BE2C (cell line): Measurements from ENCODE around the gene CACNB4.

Source experiments
- DNase-seq: peaks from one replicate; pipeline ENCODE4 v3.0.0-alpha.2; 2020
- H3K27me3 ChIP-seq: fragments of 250-450 bp; sonication (Bioruptor Pico); 2 replicates; pipeline ENCODE4 v1.5.1; 2020; ENCODE audit warnings: mild to moderate bottlenecking
- H3K36me3 ChIP-seq: fragments of 250-450 bp; sonication (Bioruptor Pico); 2 replicates; pipeline ENCODE4 v1.5.1; 2020; ENCODE audit warnings: mild to moderate bottlenecking
- H3K4me1 ChIP-seq: fragments of 250-450 bp; sonication (Bioruptor Pico); 2 replicates; pipeline ENCODE4 v1.5.1; 2020
- H3K4me3 ChIP-seq: 2 replicates; pipeline ENCODE4 v1.5.1; 2011; ENCODE audit warnings: low read depth, low read length
- H3K9me3 ChIP-seq: fragments of 250-450 bp; sonication (Bioruptor Pico); 2 replicates; pipeline ENCODE4 v1.5.1; 2020
- CTCF ChIP-seq: IDR thresholded peaks from 2 replicates; pipeline ENCODE4 v1.5.1; 2012; ENCODE audit warnings: mild to moderate bottlenecking, low read depth, low read length

Gene CACNB4

GRCh38 chr2:152083202-152083875, 15.5 kb downstream of the CACNB4 start:
- Histone ChIP-seq H3K27me3 (no peaks in the 10 kb centered on the region), H3K36me3 (no peaks in the 10 kb centered on the region), H3K9me3 (no peaks in the 10 kb centered on the region), H3K4me3 (no peak overlapping the region), H3K4me1 (no peaks in the 10 kb centered on the region)
- DNase-seq = no peak
- no peak for TF ChIP-seq CTCF

DNA sequence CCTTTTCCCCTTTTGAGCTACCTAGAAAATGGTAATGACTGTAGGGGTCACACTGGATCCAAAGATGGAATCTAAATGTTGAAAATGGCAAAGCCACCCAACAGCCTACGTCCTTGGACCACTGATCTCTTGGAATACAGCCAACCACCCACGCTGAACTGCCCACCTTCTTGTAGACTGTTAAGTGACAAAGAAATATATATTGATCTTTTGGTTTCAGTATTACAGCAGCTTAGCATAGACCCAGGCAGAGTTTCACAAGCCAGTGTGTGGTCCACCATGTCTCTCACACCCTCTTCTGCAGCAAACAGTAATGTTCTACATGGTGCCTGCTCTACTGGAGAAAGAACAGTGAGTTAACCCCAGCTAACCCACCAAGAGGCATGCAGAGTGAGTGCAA, 20.2 kb downstream of the CACNB4 start:
- DNase-seq = no peak
- TF ChIP-seq CTCF = no peak
- H3K9me3 ChIP-seq = no peaks in the 10 kb centered on the region
- no peaks in the 10 kb centered on the region for H3K27me3 ChIP-seq
- no peaks in the 10 kb centered on the region for H3K4me1 ChIP-seq
- no peak overlapping the region for H3K4me3 ChIP-seq
- no peaks in the 10 kb centered on the region for H3K36me3 ChIP-seq

GRCh38 chr2:152078023-152078422, 20.8 kb downstream of the CACNB4 start:
- TF ChIP-seq CTCF = no peak
- Histone ChIP-seq H3K27me3 (no peaks in the 10 kb centered on the region), H3K4me3 (no peak overlapping the region), H3K9me3 (no peaks in the 10 kb centered on the region), H3K4me1 (no peaks in the 10 kb centered on the region), H3K36me3 (no peaks in the 10 kb centered on the region)
- no peak for DNase-seq

DNA sequence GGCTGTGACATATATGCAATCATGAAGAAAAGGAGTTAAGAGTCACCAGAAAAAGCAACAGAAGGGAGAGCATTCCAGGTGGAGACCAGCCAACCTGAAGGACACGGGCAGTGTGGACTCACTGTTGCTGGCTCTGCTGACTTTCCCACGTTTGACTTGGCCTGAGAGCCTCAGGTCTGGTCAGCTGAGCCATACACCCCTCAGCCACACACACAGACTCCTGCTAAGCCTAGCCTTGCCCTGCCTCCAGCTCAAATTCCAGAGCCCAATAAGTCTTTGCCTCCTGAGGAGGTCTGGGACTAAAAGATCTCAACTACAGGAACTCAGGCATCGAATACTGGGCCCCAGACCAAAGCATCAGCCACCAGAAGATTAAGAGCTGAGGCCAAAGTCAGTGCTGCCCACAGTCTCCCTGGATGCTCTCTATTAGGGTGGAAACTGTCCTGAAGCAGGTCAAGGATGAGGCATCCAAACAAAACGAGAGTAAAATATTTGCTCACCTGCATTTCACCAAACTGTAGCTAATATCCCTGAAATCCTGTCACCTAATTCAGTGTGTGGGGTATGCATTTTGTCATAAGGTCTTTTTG, 23.3 kb downstream of the CACNB4 start:
- no peaks in the 10 kb centered on the region for H3K27me3 ChIP-seq
- TF ChIP-seq CTCF = no peak
- no peaks in the 10 kb centered on the region for H3K9me3 ChIP-seq
- H3K4me1 ChIP-seq = no peaks in the 10 kb centered on the region
- DNase-seq = no peak
- H3K36me3 ChIP-seq = no peaks in the 10 kb centered on the region
- no peak overlapping the region for H3K4me3 ChIP-seq

GRCh38 chr2:152072011-152072410, 26.8 kb downstream of the CACNB4 start:
- Histone ChIP-seq H3K4me3 (no peak overlapping the region), H3K4me1 (no peaks in the 10 kb centered on the region), H3K36me3 (no peaks in the 10 kb centered on the region), H3K27me3 (no peaks in the 10 kb centered on the region), H3K9me3 (no peaks in the 10 kb centered on the region)
- TF ChIP-seq CTCF = no peak
- no peak for DNase-seq

DNA sequence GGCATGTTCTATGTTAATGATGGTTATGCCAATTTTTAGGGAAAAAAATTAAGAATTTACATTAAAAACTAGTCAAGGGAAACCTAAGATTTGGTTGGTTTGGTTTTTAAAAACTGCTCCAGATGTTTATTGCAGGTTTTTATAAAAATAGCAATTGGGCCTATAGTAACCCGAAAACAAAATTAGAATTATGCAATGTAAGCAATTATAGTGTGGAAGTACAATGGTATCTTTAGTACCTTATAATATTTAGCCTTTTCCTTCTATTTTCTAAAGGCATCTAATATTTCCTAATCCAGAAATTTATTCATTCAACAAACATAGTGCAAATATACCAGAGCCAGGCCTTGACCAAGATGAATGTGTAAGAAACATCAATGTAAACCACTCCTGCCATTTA, 27.3 kb downstream of the CACNB4 start:
- Histone ChIP-seq H3K9me3 (no peaks in the 10 kb centered on the region), H3K27me3 (no peaks in the 10 kb centered on the region), H3K4me1 (no peaks in the 10 kb centered on the region), H3K36me3 (no peaks in the 10 kb centered on the region), H3K4me3 (no peak overlapping the region)
- TF ChIP-seq CTCF = no peak
- DNase-seq = no peak
